ENCODE measurements around the gene PHACTR2.
"Not testable (repeated sequence)": the region's sequence is repeated elsewhere in the genome, so short reads cannot be mapped to it uniquely, and the experiment has no call there.

Gene PHACTR2

GRCh38 chr6:143775336-143775735 lies 97.6 kb downstream of the PHACTR2 start:
- no peak overlapping the region for H2AK5ac ChIP-seq (ENCODE audit: low read length)
- H2BK15ac ChIP-seq (replicated peaks; ENCODE audit: low read depth): no peak overlapping the region
- WGBS (ENCODE audit: extremely low coverage, insufficient coverage, low lambda C conversion rate): no CpG with 5 or more reads among the region's 6 CpGs
- H3K18ac ChIP-seq (ENCODE audit: low read length): no peak overlapping the region
- no peak overlapping the region for H3K27ac ChIP-seq (ENCODE audit: low read depth, low read length)
- no peak overlapping the region for H3K4me2 ChIP-seq (ENCODE audit: low read length)
- H3K23ac ChIP-seq (ENCODE audit: low read length): no peak overlapping the region
- no peak overlapping the region for H3K4me3 ChIP-seq (ENCODE audit: low read length)
- H4K5ac ChIP-seq (ENCODE audit: low read length): no peak overlapping the region
- H3K36me3 ChIP-seq (ENCODE audit: control insufficient read depth, insufficient read depth, low read length): peaks cover 2% of the 10 kb centered on the region
- no peak overlapping the region for H3K56ac ChIP-seq (ENCODE audit: low read length)
- DNase-seq: no peak
- H3K4ac ChIP-seq (ENCODE audit: low read depth, low read length): no peak overlapping the region
- no peaks in the 10 kb centered on the region for H3K4me1 ChIP-seq (ENCODE audit: control insufficient read depth, low read depth, low read length)
- H2BK5ac ChIP-seq (ENCODE audit: low read length): no peak overlapping the region
- H3K79me2 ChIP-seq (ENCODE audit: control insufficient read depth, insufficient read depth, low read length): no peaks in the 10 kb centered on the region
- no peaks in the 10 kb centered on the region for H3K79me1 ChIP-seq (ENCODE audit: low read length)
- H4K8ac ChIP-seq (ENCODE audit: low read depth, low read length): no peak overlapping the region
- no peak overlapping the region for H2BK120ac ChIP-seq (ENCODE audit: low read depth, low read length)
- no peaks in the 10 kb centered on the region for H3K27me3 ChIP-seq (ENCODE audit: insufficient read depth, low read length, poor library complexity)
- no peak overlapping the region for H3K9ac ChIP-seq (ENCODE audit: low read length)

GRCh38 chr6:143778926-143779325 lies 101.2 kb downstream of the PHACTR2 start:
- H3K79me2 ChIP-seq (ENCODE audit: control insufficient read depth, insufficient read depth, low read length): no peaks in the 10 kb centered on the region
- no peak overlapping the region for H4K8ac ChIP-seq (ENCODE audit: low read depth, low read length)
- H3K27ac ChIP-seq (ENCODE audit: low read depth, low read length): no peak overlapping the region
- no peaks in the 10 kb centered on the region for H3K27me3 ChIP-seq (ENCODE audit: insufficient read depth, low read length, poor library complexity)
- H3K23ac ChIP-seq (ENCODE audit: low read length): no peak overlapping the region
- WGBS (ENCODE audit: extremely low coverage, insufficient coverage, low lambda C conversion rate): no CpG with 5 or more reads among the region's 2 CpGs
- H2BK15ac ChIP-seq (replicated peaks; ENCODE audit: low read depth): no peak overlapping the region
- no peak overlapping the region for H2AK5ac ChIP-seq (ENCODE audit: low read length)
- no peak overlapping the region for H2BK5ac ChIP-seq (ENCODE audit: low read length)
- no peaks in the 10 kb centered on the region for H3K79me1 ChIP-seq (ENCODE audit: low read length)
- H4K5ac ChIP-seq (ENCODE audit: low read length): no peak overlapping the region
- H3K36me3 ChIP-seq (ENCODE audit: control insufficient read depth, insufficient read depth, low read length): peaks cover 2% of the 10 kb centered on the region
- no peak overlapping the region for H3K4me3 ChIP-seq (ENCODE audit: low read length)
- H3K4me1 ChIP-seq (ENCODE audit: control insufficient read depth, low read depth, low read length): no peaks in the 10 kb centered on the region
- H3K4ac ChIP-seq (ENCODE audit: low read depth, low read length): no peak overlapping the region
- no peak overlapping the region for H2BK120ac ChIP-seq (ENCODE audit: low read depth, low read length)
- no peak overlapping the region for H3K4me2 ChIP-seq (ENCODE audit: low read length)
- H3K9ac ChIP-seq (ENCODE audit: low read length): no peak overlapping the region
- H3K18ac ChIP-seq (ENCODE audit: low read length): no peak overlapping the region
- no peak overlapping the region for H3K56ac ChIP-seq (ENCODE audit: low read length)
- no peak for DNase-seq

GRCh38 chr6:143782481-143782880 lies 104.7 kb downstream of the PHACTR2 start:
- H3K9ac ChIP-seq (ENCODE audit: low read length): no peak overlapping the region
- H3K79me2 ChIP-seq (ENCODE audit: control insufficient read depth, insufficient read depth, low read length): no peaks in the 10 kb centered on the region
- H2BK120ac ChIP-seq (ENCODE audit: low read depth, low read length): no peak overlapping the region
- H4K8ac ChIP-seq (ENCODE audit: low read depth, low read length): no peak overlapping the region
- no peak overlapping the region for H3K4ac ChIP-seq (ENCODE audit: low read depth, low read length)
- H3K4me2 ChIP-seq (ENCODE audit: low read length): no peak overlapping the region
- H2BK5ac ChIP-seq (ENCODE audit: low read length): no peak overlapping the region
- H3K18ac ChIP-seq (ENCODE audit: low read length): no peak overlapping the region
- no peak overlapping the region for H3K27ac ChIP-seq (ENCODE audit: low read depth, low read length)
- no peak overlapping the region for H3K23ac ChIP-seq (ENCODE audit: low read length)
- no peaks in the 10 kb centered on the region for H3K27me3 ChIP-seq (ENCODE audit: insufficient read depth, low read length, poor library complexity)
- no peak overlapping the region for H4K5ac ChIP-seq (ENCODE audit: low read length)
- no peak overlapping the region for H3K56ac ChIP-seq (ENCODE audit: low read length)
- H3K4me3 ChIP-seq (ENCODE audit: low read length): no peak overlapping the region
- WGBS (ENCODE audit: extremely low coverage, insufficient coverage, low lambda C conversion rate): no CpG with 5 or more reads among the region's 5 CpGs
- DNase-seq: no peak
- no peak overlapping the region for H2BK15ac ChIP-seq (replicated peaks; ENCODE audit: low read depth)
- H3K79me1 ChIP-seq (ENCODE audit: low read length): no peaks in the 10 kb centered on the region
- peaks cover 2% of the 10 kb centered on the region for H3K36me3 ChIP-seq (ENCODE audit: control insufficient read depth, insufficient read depth, low read length)
- no peak overlapping the region for H2AK5ac ChIP-seq (ENCODE audit: low read length)
- H3K4me1 ChIP-seq (ENCODE audit: control insufficient read depth, low read depth, low read length): no peaks in the 10 kb centered on the region

DNA sequence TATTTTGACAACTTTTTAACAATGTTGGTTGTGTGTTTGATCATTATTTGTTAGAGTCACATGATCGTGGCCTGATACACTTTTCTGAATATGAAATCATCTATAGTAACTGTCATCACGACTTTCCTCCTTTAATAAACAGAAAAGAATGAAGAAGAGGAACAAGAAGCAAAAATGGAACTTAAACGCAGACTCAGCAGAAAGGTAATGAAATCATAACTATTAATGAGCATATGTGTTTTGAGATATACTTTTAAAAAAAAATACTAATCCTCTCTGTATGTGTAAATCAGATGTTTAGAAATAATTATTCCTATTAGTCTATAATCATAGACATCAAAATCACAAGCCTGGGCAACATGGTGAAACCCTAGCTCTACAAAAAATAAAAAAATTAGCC lies 105.3 kb downstream of the PHACTR2 start:
- no peak for DNase-seq
- Histone ChIP-seq H4K5ac (ENCODE audit: low read length) (no peak overlapping the region), H3K36me3 (ENCODE audit: control insufficient read depth, insufficient read depth, low read length) (peaks cover 2% of the 10 kb centered on the region), H3K4ac (ENCODE audit: low read depth, low read length) (no peak overlapping the region), H3K27me3 (ENCODE audit: insufficient read depth, low read length, poor library complexity) (no peaks in the 10 kb centered on the region), H2BK5ac (ENCODE audit: low read length) (no peak overlapping the region), H3K4me2 (ENCODE audit: low read length) (no peak overlapping the region), H3K4me1 (ENCODE audit: control insufficient read depth, low read depth, low read length) (no peaks in the 10 kb centered on the region), H3K23ac (ENCODE audit: low read length) (no peak overlapping the region), H2BK15ac (replicated peaks; ENCODE audit: low read depth) (no peak overlapping the region), H3K79me1 (ENCODE audit: low read length) (no peaks in the 10 kb centered on the region), H4K8ac (ENCODE audit: low read depth, low read length) (no peak overlapping the region), H3K79me2 (ENCODE audit: control insufficient read depth, insufficient read depth, low read length) (no peaks in the 10 kb centered on the region), H2AK5ac (ENCODE audit: low read length) (no peak overlapping the region), H3K4me3 (ENCODE audit: low read length) (no peak overlapping the region), H2BK120ac (ENCODE audit: low read depth, low read length) (no peak overlapping the region), H3K27ac (ENCODE audit: low read depth, low read length) (no peak overlapping the region), H3K9ac (ENCODE audit: low read length) (no peak overlapping the region), H3K56ac (ENCODE audit: low read length) (no peak overlapping the region), H3K18ac (ENCODE audit: low read length) (no peak overlapping the region)
- no CpG with 5 or more reads among the region's 3 CpGs for WGBS (ENCODE audit: extremely low coverage, insufficient coverage, low lambda C conversion rate)

GRCh38 chr6:143784316-143784715 lies 106.6 kb downstream of the PHACTR2 start:
- no peak overlapping the region for H2BK120ac ChIP-seq (ENCODE audit: low read depth, low read length)
- H2BK15ac ChIP-seq (replicated peaks; ENCODE audit: low read depth): no peak overlapping the region
- no peak overlapping the region for H3K4me2 ChIP-seq (ENCODE audit: low read length)

DNA sequence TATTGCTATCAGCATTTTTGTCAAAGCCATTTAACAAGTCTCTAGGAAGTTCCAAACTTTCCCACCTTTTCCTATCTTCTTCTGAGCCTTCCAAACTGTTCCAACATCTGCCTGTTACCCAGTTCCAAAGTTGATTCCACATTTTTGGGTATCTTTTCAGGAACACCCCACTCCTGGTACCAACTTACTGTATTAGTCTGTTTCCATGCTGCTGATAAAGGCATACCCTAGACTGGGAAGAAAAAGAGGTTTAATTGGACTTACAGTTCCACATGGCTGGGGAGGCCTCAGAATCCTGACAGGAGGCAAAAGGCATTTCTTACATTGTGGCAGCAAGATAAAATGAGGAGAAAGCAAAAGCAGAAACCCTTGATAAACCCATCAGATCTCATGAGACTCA lies 108.6 kb downstream of the PHACTR2 start:
- not testable (repeated sequence) for H3K56ac ChIP-seq (ENCODE audit: low read length); H3K4ac ChIP-seq (ENCODE audit: low read depth, low read length); H3K18ac ChIP-seq (ENCODE audit: low read length); H2BK120ac ChIP-seq (ENCODE audit: low read depth, low read length); H4K8ac ChIP-seq (ENCODE audit: low read depth, low read length); H3K79me1 ChIP-seq (ENCODE audit: low read length); H3K79me2 ChIP-seq (ENCODE audit: control insufficient read depth, insufficient read depth, low read length); H3K36me3 ChIP-seq (ENCODE audit: control insufficient read depth, insufficient read depth, low read length); H3K23ac ChIP-seq (ENCODE audit: low read length); H3K4me2 ChIP-seq (ENCODE audit: low read length); H4K5ac ChIP-seq (ENCODE audit: low read length); H2BK15ac ChIP-seq (replicated peaks; ENCODE audit: low read depth); H3K27me3 ChIP-seq (ENCODE audit: insufficient read depth, low read length, poor library complexity); H2BK5ac ChIP-seq (ENCODE audit: low read length); H3K27ac ChIP-seq (ENCODE audit: low read depth, low read length); DNase-seq; H3K9ac ChIP-seq (ENCODE audit: low read length); H2AK5ac ChIP-seq (ENCODE audit: low read length); H3K4me3 ChIP-seq (ENCODE audit: low read length); H3K4me1 ChIP-seq (ENCODE audit: control insufficient read depth, low read depth, low read length)

More at GRCh38 chr6:143784316-143784715, 106.6 kb downstream of the PHACTR2 start:
- Histone ChIP-seq H3K79me2 (ENCODE audit: control insufficient read depth, insufficient read depth, low read length) (no peaks in the 10 kb centered on the region), H2AK5ac (ENCODE audit: low read length) (no peak overlapping the region), H3K27me3 (ENCODE audit: insufficient read depth, low read length, poor library complexity) (no peaks in the 10 kb centered on the region), H3K36me3 (ENCODE audit: control insufficient read depth, insufficient read depth, low read length) (peaks cover 2% of the 10 kb centered on the region), H4K5ac (ENCODE audit: low read length) (no peak overlapping the region), H3K23ac (ENCODE audit: low read length) (no peak overlapping the region), H3K4me3 (ENCODE audit: low read length) (no peak overlapping the region), H3K27ac (ENCODE audit: low read depth, low read length) (no peak overlapping the region), H2BK5ac (ENCODE audit: low read length) (no peak overlapping the region), H3K4ac (ENCODE audit: low read depth, low read length) (no peak overlapping the region), H4K8ac (ENCODE audit: low read depth, low read length) (no peak overlapping the region), H3K79me1 (ENCODE audit: low read length) (no peaks in the 10 kb centered on the region), H3K18ac (ENCODE audit: low read length) (no peak overlapping the region), H3K56ac (ENCODE audit: low read length) (no peak overlapping the region), H3K4me1 (ENCODE audit: control insufficient read depth, low read depth, low read length) (no peaks in the 10 kb centered on the region), H3K9ac (ENCODE audit: low read length) (no peak overlapping the region)
- no peak for DNase-seq

All from mesendoderm (in vitro differentiated cells).